ENCODE data around the gene RUSC1.
A peak's percentile ranks its signal among the peaks of the same experiment; 100 is the strongest.

The RUSC1 gene

DNA sequence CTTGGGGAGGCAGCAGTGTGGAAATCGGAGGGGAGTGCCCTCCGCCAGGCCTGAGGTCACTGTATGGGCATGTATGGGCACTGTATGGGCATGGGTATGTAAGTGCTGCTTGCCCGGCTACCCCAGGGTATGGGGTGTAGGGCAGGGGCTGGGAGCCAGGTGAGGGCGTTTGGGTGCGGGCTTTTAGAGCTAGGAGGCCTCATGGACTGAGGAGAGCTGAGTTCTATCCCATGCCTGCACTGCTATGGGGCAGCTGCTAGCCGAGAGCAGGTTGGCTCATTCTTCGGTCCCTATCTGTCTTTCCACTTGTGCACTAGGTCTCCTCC lies 24.8 kb upstream of the RUSC1 start:
- no peak for DNase-seq (ENCODE audit: low spot score)

DNA sequence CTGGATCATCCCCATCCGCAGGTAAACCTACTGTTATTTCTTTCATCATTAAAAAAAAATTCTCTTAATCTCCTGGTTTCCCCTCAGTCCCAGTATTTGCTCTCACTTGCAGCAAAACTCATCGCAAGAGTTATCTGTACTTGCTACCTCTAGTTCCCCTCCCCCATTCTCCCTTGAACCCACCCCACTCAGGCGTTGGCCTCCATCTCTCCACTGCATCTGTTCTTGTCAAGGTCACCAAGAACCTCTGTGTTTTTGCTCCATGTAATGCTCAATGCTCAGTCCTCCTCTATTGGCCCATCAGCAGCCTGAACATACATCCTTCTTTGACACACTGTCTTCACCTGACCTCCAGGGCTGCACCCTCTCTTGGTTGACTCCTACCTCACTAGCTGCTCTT lies 24.0 kb upstream of the RUSC1 start:
- DNase-seq (ENCODE audit: low spot score): no peak

DNA sequence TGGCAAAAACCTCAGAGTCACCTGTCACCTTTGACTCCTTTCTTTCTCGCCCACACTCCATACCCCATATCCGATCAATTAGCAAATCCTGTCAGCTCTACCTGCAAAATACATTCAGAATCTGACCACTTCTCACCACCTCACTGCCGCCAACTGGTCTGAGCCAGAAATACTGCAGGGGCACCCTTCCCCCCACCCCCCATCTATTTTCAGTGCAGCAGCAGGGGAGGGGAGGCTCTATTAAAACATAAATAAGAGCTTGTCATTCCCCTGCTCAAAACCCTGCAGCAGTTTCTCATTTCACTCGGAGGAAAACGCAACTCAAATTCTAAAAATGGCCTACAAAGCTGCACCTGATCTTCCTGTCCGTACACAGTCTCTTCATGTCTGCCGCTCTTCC lies 23.3 kb upstream of the RUSC1 start:
- no peak for DNase-seq (ENCODE audit: low spot score)

DNA sequence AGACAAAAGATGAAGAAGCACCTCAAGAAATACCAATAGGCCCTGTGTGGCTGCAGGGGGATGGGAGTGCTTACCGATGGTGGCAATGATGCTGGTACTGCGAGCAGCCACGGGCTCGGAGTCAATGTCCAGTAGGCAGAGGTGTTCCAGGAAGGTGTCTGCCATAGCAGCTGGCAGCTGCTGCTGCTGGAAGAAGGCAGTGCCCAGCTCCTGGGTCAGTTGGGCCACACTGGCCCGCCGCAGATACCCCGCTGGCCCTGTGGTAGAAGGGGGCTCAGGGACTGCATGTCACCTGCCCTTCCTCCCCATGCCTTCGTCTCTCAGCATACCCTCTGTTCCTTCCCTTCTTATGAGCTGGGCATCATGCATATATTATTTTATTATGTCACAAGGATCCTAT lies 20.7 kb upstream of the RUSC1 start:
- no peak for DNase-seq (ENCODE audit: low spot score)

DNA sequence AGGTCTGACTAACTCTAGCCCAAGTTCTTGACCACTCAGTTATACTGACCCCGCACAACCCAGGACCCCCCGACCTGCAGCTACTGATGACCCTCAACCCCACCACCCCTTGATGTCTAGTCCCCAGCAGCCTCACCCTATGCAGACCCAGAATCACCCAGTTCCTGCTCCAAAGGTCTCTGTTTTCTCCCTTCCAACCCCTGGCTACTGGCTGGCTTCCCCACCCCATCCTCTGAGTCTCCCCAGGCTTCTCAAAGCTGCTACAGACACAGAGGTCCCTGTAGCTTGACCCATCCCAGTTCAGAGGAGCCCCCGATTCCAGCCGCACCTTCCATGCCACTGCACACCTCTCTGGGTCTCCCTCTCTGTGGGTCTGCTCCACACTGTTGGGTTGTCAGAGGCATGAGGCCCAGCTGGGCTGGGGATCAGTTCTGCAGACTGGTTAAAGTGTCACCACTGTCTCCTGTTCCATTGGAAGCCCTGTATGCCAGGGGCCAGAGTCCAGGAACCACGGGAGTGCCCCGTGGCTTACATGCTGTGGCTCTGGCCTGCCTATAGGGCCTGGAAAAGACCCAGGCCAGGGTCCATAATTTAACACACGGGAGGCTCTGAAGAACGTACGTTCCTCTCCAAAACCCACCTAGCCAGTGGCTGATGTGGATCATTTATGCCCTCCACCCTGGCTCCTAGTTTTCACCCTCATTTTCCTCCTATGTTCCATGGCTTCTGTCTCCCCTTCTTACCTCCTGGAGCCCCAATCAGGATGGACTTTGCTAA lies 20.0 kb upstream of the RUSC1 start:
- DNase-seq (ENCODE audit: low spot score): no peak

DNA sequence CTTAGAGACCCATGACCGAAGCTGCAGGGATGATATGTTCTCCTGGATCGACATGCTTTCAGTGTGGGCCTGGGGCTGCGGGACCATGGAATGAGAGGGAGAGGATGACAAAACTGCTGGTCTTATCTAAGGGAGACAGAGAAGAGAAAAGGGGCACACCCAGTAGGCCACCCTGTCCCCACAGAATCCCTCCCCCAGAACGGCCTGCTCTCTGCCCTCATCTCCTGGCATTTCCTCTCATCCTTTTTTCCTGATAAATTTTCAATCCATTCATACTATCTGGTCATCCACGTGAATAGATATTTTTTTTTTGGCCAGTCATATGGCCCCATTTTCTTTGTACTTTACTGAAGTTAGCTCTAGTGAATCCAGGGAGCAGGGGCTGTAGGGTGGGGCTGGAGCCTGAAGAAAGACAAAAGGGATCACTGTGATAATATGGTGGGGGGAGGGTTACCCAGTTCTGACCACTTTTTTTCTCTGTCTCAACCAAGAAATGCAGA lies 19.3 kb upstream of the RUSC1 start, which contains the start of gene PKLR:
TSS of gene PKLR (minus strand) at position 97 of the 500 bp plus-strand sequence. CDS start at position 54, 43 bp downstream.
- no peak for DNase-seq (ENCODE audit: low spot score)

DNA sequence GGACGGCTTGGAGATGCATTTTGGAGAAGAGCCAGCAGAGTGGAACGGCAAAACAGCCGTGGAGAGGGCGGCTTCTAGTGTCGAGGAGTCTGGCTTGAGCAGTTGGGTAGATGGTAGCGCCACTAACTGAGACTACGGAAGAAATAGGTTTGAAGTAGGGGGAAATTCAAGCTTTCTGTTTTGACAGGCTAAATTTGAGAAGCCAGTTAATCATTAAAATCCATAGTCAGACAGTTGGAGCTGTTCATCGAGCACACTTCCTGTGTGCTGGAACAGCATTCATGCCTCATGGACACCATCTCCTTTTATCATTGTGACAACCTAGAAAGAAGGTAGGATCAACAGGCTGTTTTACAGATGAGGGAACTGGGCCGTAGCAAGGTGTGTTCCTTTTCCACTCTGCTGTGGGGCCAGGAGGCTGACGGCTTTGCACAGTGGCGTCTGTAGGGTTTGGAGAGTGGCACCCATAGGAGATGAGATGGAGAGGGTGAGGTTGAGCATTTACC lies 16.1 kb upstream of the RUSC1 start:
- no peak for DNase-seq (ENCODE audit: low spot score)

DNA sequence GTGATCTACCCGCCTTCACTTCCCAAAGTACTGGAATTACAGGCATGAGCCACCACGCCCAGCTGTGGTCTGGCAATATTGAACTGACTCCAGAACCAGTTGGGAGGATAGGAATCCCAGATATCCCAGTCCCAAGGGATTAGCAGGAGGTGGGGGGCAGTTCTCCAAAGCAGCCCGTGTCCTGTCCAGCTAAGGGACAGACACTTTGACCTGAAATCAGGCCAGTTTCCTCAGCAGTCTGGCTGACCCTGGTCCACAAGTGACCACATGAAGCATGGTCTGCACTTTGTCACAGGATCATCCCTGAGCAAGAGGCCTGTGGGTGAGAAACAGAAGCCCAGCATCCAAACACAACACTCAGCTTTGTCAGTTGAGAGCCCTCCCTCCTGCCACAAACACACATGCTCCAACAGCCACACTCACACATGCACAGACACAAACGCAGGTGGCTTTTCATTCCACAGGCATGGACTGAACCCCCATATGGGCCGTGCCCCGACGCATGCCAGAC lies 14.8 kb upstream of the RUSC1 start:
- peak; percentile 76 for DNase-seq (ENCODE audit: low spot score)

DNA sequence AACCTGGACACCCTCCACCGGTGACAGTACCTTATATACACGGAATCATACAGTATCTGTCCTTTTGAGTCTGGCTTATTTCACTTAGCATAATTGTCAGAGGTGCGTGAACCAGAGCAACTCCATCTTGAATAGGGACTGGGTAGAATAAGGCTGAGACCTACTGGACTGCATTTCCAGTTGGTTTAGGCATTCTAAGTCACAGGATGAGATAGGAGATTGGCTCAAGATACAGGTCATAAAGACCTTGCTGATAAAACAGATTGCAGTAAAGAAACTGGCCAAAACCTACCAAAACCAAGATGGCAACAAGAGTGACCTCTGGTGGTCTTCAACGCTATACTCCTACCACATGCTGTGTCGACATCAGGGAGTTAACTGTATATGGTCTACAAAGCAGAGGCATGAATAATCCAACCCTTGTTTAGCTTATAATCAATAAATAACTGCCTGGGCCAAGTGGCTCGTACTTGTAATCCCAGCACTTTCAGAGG lies 13.4 kb upstream of the RUSC1 start:
- DNase-seq (ENCODE audit: low spot score): no peak

DNA sequence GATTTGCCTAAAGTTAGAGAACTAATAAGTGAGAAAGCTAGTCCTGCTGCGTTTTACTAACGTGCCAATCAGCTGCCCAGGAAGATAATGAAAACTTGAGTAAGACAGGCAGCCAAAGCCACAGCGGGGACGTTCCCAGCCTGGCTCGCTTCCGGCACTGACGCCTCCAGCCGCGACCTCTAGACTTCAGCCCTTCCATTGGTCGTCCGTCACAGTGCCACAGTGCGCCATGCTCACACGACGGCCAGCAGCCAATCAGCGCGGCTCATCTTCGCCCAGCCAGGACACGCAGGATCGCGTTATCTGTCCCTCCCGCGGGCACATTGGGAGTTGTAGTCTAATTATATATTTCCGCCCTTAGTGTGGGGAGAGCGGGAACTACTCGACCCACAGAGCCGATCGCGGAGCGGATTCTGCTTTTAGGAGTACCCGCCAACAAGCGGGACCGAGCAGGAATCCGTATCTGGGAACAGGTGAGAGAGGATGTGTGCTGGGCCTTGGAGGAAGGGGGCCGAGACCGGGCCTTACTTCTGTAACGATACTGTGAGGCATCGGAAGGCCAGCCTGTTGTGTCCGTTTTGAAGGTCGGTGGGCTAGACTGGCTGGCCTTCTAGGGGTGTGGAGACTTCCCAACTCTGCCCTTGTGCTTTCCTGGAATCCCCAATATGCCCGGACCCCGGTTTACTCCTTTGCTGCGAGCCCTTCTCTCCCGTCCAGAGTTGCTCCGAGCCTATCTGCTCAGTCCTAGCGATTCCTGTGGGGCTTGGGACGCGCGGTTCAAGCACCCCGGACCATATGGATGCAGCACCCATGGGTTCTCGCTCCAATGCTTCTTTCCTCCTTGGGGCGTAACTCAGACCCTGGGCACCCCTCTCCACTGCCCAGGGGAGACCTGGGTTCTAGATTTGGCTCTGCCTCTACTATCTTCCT lies 11.9 kb upstream of the RUSC1 start, which contains the start of gene FDPS:
TSS of gene FDPS (plus strand) at position 374 of the 930 bp plus-strand sequence. CDS start 924 bp downstream, outside the sequence.
- peak; percentile 97 for DNase-seq (ENCODE audit: low spot score)

DNA sequence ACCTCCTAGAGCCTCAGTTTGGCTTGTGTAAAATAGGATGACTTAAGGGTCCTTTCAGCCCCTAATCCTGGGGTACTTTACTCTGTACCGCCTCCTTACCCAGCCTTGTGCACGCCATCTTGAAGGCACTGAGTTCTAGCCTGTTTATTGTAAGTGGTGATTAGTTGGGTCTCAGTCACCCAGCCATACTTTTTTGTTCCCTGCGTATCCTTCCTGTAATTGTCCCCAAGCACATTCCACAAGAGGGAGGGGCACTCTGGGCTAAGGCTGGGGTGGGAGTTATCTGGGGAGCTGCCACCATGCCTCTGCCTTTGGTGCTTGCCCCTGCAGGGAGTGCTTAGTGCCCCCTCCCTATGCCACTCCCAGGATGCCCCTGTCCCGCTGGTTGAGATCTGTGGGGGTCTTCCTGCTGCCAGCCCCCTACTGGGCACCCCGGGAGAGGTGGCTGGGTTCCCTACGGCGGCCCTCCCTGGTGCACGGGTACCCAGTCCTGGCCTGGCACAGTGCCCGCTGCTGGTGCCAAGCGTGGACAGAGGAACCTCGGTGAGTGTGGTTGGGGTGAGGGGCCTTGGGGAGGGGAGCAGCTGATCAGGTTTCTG lies 11.2 kb upstream of the RUSC1 start:
- DNase-seq (ENCODE audit: low spot score): no peak

DNA sequence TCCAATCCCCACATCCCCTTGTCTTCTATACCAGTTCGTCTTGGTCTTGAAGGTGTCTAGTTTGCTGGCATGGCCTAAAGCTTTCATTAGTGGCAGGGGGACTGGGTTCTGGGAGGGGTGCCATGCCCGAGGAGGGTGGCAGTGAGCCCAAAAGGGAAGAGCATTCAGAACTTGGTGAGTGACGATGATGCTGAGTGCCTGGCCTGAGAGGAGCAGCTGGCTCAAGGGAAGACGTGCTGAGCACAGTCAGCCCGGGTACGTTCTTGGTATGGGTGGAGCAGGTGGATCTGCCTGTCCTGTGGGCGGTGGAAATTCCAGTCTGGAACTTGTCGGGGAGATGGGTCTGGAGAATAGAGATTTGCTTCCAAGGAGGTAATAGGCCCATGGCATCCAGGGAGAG lies 7.4 kb upstream of the RUSC1 start:
- no peak for DNase-seq (ENCODE audit: low spot score)

DNA sequence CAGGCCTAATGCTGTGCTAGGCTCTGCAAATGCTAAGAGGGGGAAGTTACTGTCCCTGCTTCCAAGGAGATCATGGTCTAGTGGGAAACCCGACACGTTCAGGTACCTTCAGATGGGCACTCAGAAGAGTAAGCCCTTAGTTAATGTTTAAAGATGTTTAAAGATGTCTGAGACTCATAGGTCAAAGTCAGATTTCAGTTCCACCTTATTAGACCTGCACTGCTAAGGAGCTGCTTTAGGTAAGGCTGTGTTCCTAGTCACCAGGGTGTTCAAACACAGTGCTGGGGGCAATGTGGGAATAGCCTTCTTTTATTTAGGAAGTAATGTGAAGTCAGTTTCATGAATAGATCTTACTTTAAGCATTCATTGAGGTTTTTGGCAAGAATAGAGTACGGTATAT lies 3.8 kb upstream of the RUSC1 start:
- no peak for DNase-seq (ENCODE audit: low spot score)

DNA sequence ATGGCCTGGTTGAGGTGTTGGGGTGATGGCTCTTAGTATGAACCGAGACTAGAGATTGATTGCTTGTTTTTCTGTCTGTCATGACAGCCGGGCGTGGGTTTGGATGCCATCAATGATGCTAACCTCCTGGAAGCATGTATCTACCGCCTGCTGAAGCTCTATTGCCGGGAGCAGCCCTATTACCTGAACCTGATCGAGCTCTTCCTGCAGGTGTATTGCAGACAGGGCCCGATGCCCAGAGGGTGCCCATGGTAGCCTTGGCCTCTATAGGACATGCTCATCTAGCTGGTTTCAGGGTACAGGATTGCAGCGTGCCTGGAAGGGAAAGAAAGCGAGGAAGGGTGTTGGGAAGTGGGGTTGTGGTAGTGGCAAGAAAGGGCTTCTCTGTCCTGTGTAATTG lies 2.6 kb upstream of the RUSC1 start:
- DNase-seq (ENCODE audit: low spot score): no peak

DNA sequence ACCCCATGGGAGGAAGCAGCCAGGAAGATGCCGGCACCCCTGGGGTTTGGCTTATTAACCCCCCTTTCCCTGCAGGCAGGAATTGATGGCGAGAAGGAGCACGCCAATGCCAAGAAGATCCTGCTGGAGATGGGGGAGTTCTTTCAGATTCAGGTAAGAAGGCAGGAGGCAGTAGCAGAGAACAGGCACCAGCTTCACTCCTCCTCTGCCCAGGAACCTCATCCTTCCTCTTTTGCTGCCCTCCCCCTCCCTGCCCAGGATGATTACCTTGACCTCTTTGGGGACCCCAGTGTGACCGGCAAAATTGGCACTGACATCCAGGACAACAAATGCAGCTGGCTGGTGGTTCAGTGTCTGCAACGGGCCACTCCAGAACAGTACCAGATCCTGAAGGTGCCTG lies 1.2 kb upstream of the RUSC1 start:
- no peak for DNase-seq (ENCODE audit: low spot score)

DNA sequence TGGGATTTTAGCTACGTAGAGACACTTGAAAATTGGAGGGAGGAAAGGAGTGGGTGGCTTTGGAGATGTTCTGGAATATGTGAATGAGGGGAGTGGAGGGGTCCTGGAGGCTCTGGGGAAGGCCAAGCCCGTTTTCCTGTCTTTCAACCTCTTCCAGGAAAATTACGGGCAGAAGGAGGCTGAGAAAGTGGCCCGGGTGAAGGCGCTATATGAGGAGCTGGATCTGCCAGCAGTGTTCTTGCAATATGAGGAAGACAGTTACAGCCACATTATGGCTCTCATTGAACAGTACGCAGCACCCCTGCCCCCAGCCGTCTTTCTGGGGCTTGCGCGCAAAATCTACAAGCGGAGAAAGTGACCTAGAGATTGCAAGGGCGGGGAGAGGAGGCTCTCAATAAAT lies 442 bp upstream of the RUSC1 start:
- no peak for DNase-seq (ENCODE audit: low spot score)

DNA sequence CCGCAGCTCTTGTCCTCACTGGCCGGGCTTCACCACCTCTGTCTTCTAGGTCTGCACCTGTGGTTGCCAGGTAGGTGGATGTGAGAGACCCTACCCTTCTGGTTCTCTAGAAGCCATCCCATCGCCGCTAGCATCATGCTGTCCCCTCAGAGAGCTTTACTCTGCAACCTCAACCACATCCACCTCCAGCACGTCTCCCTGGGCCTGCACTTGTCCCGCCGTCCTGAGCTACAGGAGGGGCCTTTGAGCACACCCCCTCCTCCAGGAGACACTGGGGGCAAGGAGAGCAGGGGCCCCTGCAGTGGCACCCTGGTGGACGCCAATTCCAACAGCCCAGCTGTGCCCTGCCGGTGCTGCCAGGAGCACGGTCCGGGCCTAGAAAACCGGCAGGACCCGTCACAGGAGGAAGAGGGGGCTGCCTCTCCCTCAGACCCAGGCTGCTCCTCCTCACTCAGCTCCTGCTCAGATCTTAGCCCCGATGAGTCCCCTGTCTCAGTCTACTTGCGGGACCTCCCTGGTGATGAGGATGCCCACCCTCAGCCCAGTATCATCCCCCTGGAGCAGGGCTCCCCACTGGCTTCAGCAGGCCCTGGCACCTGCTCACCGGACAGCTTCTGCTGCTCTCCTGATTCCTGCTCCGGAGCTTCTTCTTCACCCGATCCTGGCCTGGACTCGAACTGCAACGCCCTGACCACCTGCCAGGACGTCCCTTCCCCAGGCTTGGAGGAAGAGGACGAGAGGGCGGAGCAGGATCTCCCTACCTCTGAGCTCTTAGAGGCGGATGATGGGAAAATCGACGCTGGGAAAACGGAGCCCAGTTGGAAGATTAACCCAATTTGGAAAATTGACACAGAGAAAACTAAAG lies 1.2 kb downstream of the RUSC1 start:
- no peak for DNase-seq (ENCODE audit: low spot score)

DNA sequence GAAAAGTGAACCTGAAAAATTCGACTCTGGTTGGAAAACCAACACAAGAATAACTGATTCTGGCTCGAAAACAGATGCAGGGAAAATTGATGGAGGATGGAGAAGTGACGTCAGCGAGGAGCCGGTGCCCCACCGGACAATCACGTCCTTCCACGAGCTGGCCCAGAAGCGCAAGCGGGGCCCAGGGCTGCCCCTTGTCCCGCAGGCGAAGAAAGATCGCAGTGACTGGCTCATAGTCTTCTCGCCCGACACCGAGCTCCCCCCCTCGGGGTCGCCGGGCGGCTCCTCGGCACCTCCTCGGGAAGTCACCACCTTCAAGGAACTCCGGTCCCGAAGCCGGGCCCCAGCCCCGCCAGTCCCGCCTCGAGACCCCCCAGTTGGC lies 1.9 kb downstream of the RUSC1 start:
- peak; percentile 49 for DNase-seq (ENCODE audit: low spot score)

DNA sequence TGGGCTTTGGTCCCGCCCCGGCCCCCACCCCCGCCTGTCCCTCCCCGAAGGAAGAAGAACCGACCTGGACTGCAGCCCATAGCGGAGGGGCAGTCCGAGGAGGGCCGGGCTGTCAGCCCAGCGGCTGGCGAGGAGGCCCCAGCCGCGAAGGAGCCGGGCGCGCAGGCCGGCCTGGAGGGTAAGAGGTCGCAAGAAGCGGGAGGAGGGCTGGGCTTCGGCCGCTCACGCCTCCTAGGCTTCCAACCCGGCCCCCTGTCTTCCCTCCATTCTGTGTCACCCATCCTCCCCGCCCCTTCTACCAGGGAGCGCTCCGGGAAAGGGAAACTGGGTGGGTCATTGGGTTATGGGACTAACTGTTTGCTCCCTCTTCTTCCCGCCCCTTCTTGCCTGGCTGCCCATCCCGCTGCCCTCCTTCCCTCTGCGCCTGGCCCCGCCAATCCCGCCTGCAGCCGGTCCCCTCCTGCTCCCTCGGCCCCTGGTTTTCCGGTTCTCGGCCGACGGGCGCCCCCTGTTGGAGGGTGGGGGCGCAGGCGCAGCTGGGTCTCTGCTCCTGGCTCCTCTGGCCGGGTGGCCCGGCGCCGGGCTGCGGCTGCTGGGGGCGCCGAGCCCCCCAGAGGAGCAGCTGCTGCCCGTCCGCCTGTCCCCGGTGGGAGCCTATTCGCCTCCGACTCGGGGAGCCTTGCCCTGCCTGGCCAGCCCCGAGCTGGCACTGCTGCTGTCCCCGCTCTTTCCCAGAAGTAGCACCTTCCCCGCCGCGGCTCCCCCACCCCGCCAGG lies 2.4 kb downstream of the RUSC1 start:
- DNase-seq (ENCODE audit: low spot score): peak; percentile 94

DNA sequence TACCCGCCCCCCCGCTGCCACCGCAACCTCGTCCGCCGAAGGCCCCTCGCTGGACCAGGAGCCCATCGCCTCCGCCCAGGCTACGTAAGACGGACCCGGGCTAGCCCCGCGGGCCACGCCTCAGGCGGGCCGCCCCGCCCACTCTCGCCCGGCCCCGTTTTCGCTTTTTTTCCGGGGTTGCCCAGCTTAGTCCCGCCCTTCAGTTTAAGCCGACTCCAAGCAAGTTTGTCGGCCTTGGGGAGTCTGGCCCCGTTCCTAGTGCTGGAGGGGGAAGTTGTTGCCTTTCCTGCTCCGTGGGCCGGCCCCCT lies 3.0 kb downstream of the RUSC1 start:
- peak; percentile 93 for DNase-seq (ENCODE audit: low spot score)

All from AG20443 (cell line).